DMS53 treated with DMSO at 0.1 percent for 48 hours (cell line): ENCODE results near the gene RAB33A.

Experiments used
- DNase-seq: peaks from one replicate; lab custom pipeline; 2025; ENCODE audit not compliant: unreplicated experiment; lab: John Stamatoyannopoulos, UW

The RAB33A gene

DNA sequence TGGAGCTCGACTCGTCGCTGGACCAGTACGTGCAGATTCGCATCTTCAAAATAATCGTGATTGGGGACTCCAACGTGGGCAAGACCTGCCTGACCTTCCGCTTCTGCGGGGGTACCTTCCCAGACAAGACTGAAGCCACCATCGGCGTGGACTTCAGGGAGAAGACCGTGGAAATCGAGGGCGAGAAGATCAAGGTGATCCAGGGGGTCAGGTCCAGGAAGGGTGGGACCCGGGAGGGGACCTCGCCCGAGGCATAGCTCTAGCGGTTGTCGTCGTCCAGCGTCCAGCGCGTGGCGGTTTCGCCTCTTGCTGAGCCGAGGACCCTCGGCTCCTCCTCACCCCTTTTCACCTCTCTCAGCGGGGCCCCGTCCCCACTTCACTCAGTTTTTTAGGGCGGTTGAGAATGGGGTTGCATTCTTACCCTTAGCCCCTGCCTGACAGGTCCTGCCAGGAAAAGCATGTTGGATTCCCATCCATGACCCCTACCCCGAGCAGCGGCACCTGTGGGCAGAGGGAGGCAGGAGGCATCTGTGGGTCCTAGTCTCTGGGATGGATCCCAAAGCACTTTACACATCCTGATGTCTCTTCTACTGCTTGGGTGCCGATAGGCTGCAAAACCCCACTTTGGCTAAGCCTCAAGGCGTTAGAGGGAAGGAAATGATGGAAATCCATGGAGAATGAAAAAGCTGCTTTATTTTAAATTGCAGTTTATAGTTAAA, 524 bp downstream of the RAB33A start:
- DNase-seq: no peak

- DNase-seq: no peak
Measured at GRCh38 chrX:130173190-130173895, 1.6 kb downstream of the RAB33A start.

DNA sequence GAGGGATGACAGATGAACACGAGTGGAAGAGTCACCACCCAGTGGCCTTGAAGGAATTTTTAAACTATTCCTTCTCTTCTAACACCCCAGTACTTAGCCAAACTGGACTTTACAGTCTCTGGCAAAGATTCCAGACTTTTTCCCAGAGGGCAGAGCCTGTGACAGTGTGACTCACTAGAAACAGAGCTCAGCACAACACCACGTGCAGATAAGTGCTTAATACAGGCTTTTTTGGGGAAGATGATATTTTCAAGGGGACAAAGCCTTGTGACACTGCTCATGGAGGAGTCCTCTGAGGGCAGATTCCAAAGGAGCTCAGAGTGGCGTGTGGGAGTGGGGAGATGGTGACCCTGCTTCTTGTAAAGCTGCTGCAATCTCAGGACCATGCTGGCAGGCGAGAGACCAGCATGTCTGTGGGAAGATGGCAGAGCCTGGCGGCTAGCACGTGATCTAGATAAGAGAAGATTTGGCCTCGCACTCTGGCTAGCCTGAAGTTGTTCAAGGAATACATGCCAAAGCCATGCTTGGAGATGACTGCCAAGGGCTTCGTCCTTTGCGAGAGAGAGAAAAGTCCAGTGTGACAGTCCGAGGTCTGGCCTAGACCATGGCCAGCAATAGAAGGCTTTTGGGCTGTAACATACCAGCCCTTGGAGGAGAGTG, 2.4 kb downstream of the RAB33A start:
- no peak for DNase-seq

GRCh38 chrX:130174937-130175336, 3.2 kb downstream of the RAB33A start:
- no peak for DNase-seq

DNA sequence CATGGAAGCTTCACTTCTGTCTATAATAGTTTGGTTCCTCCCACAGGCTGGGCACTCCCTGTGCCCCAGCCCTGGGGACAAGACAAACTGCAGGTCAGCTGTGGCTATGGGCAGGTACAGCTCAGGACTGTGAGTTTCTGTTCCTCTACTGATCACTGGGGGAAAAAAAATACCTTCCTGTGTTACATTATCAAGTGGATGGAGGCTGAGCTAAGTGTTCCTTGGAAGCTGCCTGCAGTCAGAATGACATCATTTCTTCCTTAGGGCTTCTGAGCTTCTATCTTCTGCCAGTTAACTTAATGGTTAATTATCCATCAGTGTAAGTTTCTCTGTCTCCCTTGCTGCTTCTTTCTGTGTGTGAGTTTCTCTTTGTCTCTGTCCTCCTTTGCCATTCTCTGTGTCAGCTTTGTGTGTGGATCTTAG, 4.6 kb downstream of the RAB33A start:
- DNase-seq: no peak

- no peak for DNase-seq
Measured at GRCh38 chrX:130176942-130177341, 5.2 kb downstream of the RAB33A start.

DNA sequence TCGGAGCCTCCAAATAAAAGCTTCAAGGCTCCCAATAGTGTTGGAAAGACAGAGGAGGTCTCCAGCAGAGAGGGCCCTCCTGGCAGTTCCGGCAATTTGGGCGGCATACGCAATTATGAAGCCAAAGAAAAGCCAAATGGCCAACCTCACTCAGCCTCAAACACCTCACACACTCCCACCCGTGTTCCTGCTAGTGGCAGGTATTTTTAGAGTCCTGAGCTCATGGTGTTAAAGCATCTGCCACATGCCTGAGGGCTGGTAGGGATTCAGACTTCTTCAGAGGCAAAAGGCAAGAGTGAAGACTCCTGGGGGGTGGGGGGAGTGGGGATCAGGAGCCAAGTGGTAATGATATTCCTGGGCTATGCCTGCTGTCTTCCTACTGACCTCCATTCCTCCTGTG, 7.4 kb downstream of the RAB33A start:
- no peak for DNase-seq

DNA sequence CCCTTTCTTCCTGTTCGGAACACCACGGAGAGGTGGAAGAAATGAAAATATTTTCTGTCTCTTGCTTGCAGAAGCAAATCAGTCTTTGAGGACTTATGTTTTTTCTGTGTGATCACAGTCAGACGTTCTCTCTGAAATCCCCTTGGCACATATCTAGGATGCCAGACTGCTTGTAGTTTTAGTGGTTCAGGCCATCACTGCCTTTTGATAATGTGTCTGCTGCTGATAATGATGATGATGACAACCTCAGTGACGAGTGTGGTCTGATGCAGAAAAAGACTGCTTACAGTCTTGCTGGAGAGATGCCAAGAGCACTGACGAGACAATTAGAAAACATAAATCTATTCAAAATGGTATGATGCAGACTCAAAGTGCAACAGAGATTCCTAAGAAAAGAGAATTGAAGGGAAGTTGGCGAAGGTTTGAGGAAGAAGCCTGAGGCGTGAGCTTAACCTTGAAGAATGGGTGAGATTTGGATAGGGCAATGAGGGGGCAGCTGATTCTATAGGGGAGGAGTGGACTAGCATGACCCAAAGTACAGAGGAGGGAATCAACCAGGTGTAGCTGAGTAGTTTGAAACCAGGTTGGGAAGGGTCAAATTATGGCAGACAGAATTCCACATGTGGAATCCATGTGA, 7.9 kb downstream of the RAB33A start:
- no peak for DNase-seq

DNA sequence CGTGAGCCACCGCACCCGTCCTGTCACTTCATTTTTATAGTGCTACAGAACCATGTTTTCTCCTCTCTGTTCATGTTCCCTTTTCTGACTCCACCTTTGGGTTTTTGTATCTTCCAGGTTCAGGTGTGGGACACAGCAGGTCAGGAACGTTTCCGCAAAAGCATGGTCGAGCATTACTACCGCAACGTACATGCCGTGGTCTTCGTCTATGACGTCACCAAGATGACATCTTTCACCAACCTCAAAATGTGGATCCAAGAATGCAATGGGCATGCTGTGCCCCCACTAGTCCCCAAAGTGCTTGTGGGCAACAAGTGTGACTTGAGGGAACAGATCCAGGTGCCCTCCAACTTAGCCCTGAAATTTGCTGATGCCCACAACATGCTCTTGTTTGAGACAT, 12.4 kb downstream of the RAB33A start:
- DNase-seq: no peak

- DNase-seq: no peak
Measured at GRCh38 chrX:130184857-130185256, 13.1 kb downstream of the RAB33A start.

GRCh38 chrX:130186651-130187050, 14.9 kb downstream of the RAB33A start:
- DNase-seq: no peak

- DNase-seq: no peak
Measured at GRCh38 chrX:130190801-130191200, 19.0 kb downstream of the RAB33A start.

- no peak for DNase-seq
Measured at GRCh38 chrX:130196466-130196865, 24.7 kb downstream of the RAB33A start.

- no peak for DNase-seq
Measured at GRCh38 chrX:130197464-130197863, 25.7 kb downstream of the RAB33A start.

- DNase-seq: no peak
Measured at GRCh38 chrX:130204647-130205046, 32.9 kb downstream of the RAB33A start.

GRCh38 chrX:130211415-130212186, 39.8 kb downstream of the RAB33A start:
- no peak for DNase-seq

GRCh38 chrX:130212371-130212770, 40.6 kb downstream of the RAB33A start:
- DNase-seq: no peak

DNA sequence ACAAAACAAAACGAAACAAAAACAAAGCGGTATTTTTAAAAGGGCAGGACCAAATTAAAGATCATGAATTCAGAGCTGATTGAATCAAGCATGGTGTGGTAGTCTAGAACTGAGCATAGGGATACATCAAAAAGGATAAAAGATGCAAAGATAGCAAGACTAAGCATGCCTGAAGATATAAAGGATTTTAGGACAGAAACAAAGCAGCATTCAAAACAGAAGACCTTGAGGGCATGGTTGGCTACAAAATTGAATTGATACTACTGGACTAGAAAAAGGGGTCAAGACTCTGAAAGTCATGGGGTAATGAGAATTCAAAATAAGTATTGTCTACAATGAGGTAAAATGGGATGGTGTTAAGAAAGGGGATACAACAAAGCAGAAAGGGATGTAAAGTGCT, 41.6 kb downstream of the RAB33A start:
- no peak for DNase-seq

DNA sequence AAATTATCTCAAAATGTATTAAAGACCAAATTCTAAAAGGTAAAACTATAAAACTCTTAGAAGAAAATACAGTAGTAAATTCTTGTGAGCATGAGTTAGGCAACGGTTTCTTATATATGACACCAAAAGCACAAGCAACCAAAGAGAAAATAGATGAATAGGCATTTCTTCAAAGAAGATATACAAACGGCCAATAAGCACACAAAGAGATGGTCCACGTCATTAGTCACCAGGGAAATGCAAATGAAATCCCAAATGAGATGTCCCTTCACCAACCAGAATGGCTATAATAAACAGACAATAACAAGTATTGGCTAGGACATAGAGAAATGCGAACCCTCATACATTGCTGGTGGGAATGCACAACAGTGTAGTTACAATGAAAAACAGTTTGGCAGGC, 44.6 kb downstream of the RAB33A start:
- DNase-seq: no peak

DNA sequence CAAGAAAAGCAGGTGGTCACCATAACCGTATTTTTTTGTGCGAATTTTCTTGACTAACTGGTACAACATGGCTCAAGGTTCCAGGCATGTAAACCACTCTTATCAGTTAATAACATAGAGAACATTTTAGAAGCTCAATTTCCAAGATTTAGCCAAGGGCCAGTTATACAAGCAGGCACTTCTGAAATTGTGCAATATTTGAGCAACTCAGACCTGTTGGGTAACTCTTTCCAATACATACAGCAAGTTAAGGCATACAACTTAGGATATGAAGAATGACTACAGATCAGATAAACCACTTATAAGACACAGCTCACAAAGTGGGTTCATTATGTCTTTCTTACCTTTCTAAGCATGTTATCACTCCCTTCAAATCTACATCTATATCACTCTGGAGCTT, 53.0 kb downstream of the RAB33A start:
- no peak for DNase-seq

DNA sequence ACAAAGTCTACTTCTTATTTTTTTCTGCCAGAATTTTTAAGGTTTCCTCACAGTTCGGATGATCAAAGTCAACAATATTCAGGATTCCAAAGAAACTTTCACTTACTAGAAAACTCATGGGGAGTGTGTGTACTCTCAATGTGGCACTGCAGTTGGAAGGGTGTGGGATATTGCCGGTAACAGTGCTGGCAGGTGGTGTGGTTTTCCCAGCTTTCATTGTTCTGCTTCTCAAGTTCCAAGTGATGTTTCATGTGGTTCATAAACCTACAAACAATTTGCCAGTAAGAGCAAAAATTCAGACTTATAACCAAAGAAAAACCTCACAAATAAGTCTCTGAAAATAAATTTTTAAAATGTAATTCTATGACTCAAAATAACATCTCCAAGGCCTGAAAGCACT, 57.1 kb downstream of the RAB33A start:
- DNase-seq: no peak
